CD4-positive, alpha-beta memory T cell (primary cell): ENCODE data around the gene PHLDB1. TPM values are rescaled to one million over a fixed set of nuclear protein-coding genes. Genes with fewer than 3 reads are reported as not detected.
"Not testable (repeated sequence)": the region's sequence is repeated elsewhere in the genome, so short reads cannot be mapped to it uniquely, and the experiment has no call there.

Experiments used
- CTCF ChIA-PET: fragments of 350-600 bp; sonication (Branson Sonifier 250); formaldehyde crosslinking; loops from one replicate; lab custom pipeline; 2021; ENCODE audit warnings: inconsistent platforms; ENCODE audit not compliant: partially characterized antibody; lab: Charles Lee
- POLR2A ChIA-PET: fragments of 350-600 bp; sonication (Branson Sonifier 250); formaldehyde crosslinking; loops from one replicate; lab custom pipeline; 2021; ENCODE audit not compliant: partially characterized antibody; lab: Charles Lee
- DNase-seq, 5 donors: peaks; one replicate each; pipeline versions ENCODE4 v3.0.0 to v3.0.0-alpha.2; 2020 to 2022; ENCODE audit warnings: mixed read lengths in 1 of 5
- H3K27ac ChIP-seq: one replicate; pipeline ENCODE4 v1.7.0; 2013; ENCODE audit warnings: low read depth, low read length
- H3K27me3 ChIP-seq: 2 replicates; pipeline ENCODE4 v1.7.0; 2013; ENCODE audit warnings: mild to moderate bottlenecking, low read length, moderate library complexity; ENCODE audit not compliant: insufficient read depth
- H3K36me3 ChIP-seq: 2 replicates; pipeline ENCODE4 v1.7.0; 2013; ENCODE audit warnings: mild to moderate bottlenecking, low read length, moderate library complexity; ENCODE audit not compliant: insufficient read depth
- H3K4me1 ChIP-seq: 2 replicates; pipeline ENCODE4 v1.7.0; 2013; ENCODE audit warnings: mild to moderate bottlenecking, low read length, moderate library complexity; ENCODE audit not compliant: insufficient read depth
- H3K4me3 ChIP-seq, 2 donors: one replicate each; pipeline ENCODE4 v1.7.0; 2013; ENCODE audit warnings: low read length in 2 of 2, mild to moderate bottlenecking in 1 of 2
- H3K9me3 ChIP-seq, 2 donors: one replicate each; pipeline ENCODE4 v1.7.0; 2013; ENCODE audit warnings: low read length in 2 of 2, control low read depth in 1 of 2; ENCODE audit not compliant: control insufficient read depth in 1 of 2
- H3K27ac Mint-ChIP-seq, 7 donors: one replicate each; pipeline ENCODE4 v1.8.0; 2020 to 2021; ENCODE audit warnings: mixed read lengths in 7 of 7, mild to moderate bottlenecking in 6 of 7, inconsistent platforms in 3 of 7, moderate library complexity in 3 of 7
- H3K27me3 Mint-ChIP-seq, 2 donors: one replicate each; pipeline ENCODE4 v1.8.0; 2020 to 2021; ENCODE audit warnings: mixed read lengths in 2 of 2
- H3K36me3 Mint-ChIP-seq, 2 donors: one replicate each; pipeline ENCODE4 v1.8.0; 2020 to 2021; ENCODE audit warnings: mixed read lengths in 2 of 2, inconsistent platforms in 1 of 2, mild to moderate bottlenecking in 1 of 2
- H3K4me1 Mint-ChIP-seq, 4 donors: one replicate each; pipeline ENCODE4 v1.8.0; 2020 to 2021; ENCODE audit warnings: mixed read lengths in 4 of 4, mild to moderate bottlenecking in 1 of 4
- H3K4me3 Mint-ChIP-seq, 8 donors: one replicate each; pipeline ENCODE4 v1.8.0; 2020 to 2021; ENCODE audit warnings: mixed read lengths in 8 of 8, mild to moderate bottlenecking in 7 of 8, moderate library complexity in 6 of 8, inconsistent platforms in 3 of 8
- H3K9me3 Mint-ChIP-seq, 8 donors: one replicate each; pipeline ENCODE4 v1.8.0; 2020 to 2021; ENCODE audit warnings: mixed read lengths in 8 of 8, mild to moderate bottlenecking in 5 of 8, inconsistent platforms in 3 of 8, moderate library complexity in 1 of 8
- intact Hi-C: fragments of 100-400 bp; cut with micrococcal nuclease; formaldehyde crosslinking; loops from one replicate; pipeline ENCODE4 v1.15.1; 2023
- polyA plus RNA-seq, 2 donors: library from polyadenylated mRNA; unstranded; fragments of 300-500 nt; fragmentation: Illumina TruSeq; gene quantifications; one replicate each; pipeline ENCODE4 v1.2.3, GENCODE V29; 2021
- total RNA-seq, 2 experiments: library from RNA; stranded (reverse); gene quantifications; one replicate each; pipeline ENCODE4 v1.2.3, GENCODE V29; 2021

The PHLDB1 gene
- total and polyA plus RNA-seq, 4 experiments from 2014 or later, result 0.34 to 3.9 (median 2.1) TPM

- Histone ChIP-seq H3K4me1 (peaks cover 24% of the 10 kb centered on the region), H3K27ac (peak overlapping the region; percentile 67), H3K9me3 (no peaks in the 10 kb centered on the region), H3K36me3 (no peaks in the 10 kb centered on the region), H3K4me3 (peak overlapping the region; percentile 29 to 54), H3K27me3 (no peaks in the 10 kb centered on the region)
- ChIA-PET CTCF (interaction anchor here (0.7 to 10.7 kb wide), 13 partner anchors 9 to 1379 kb away, joined by 3 to 106 read pairs (median 4); partner anchors contain the start of gene UPK2), POLR2A (interaction anchor here (0.7 to 3.9 kb wide), 6 partner anchors 14 to 248 kb away, joined by 3 to 13 read pairs (median 4); partner anchors contain the start of genes DDX6 and KMT2A)
- H3K27ac Mint-ChIP-seq, result peak overlapping the region; percentile 81 to 99 (median 93)
- H3K4me1 Mint-ChIP-seq, result peaks cover 15 to 36% (median 21%) of the 10 kb centered on the region in 4 donors
- peaks cover 2 to 4% of the 10 kb centered on the region in 2 donors for H3K27me3 Mint-ChIP-seq
- intact Hi-C loops, result loop anchor here (2.0 kb wide), 1 partner anchor 37 kb away; the partner anchor contains the start of gene ARCN1
- H3K9me3 Mint-ChIP-seq, result peaks cover 0 to 1% (median 0%) of the 10 kb centered on the region in 8 donors
- peak overlapping the region; percentile 75 to 95 (median 86) for H3K4me3 Mint-ChIP-seq
- H3K36me3 Mint-ChIP-seq, result no peaks in the 10 kb centered on the region
- DNase-seq, result peak; percentile 22 to 50 (median 29)
These were observed 2.2 kb downstream of the PHLDB1 start for GRCh38 chr11:118609380-118610224.

- Histone ChIP-seq H3K36me3 (no peaks in the 10 kb centered on the region), H3K9me3 (no peaks in the 10 kb centered on the region), H3K4me1 (peaks cover 24% of the 10 kb centered on the region), H3K4me3 (peak overlapping the region; percentile 29 to 54), H3K27ac (peak overlapping the region; percentile 67), H3K27me3 (no peaks in the 10 kb centered on the region)
- CTCF ChIA-PET, result interaction anchor here (1.3 to 10.7 kb wide), 4 partner anchors 10 to 466 kb away, joined by 4 to 106 read pairs (median 10); no protein-coding TSS in a partner anchor
- intact Hi-C loops, result no loop called here
- Mint-ChIP-seq H3K9me3 (peaks cover 0 to 1% (median 0%) of the 10 kb centered on the region in 8 donors), H3K4me1 (peaks cover 15 to 36% (median 21%) of the 10 kb centered on the region in 4 donors), H3K36me3 (no peaks in the 10 kb centered on the region), H3K4me3 (peak overlapping the region; percentile 75 to 90 (median 82)), H3K27me3 (peaks cover 2 to 4% of the 10 kb centered on the region in 2 donors), H3K27ac (peak overlapping the region; percentile 53 to 92 (median 79))
- peak in 1 of 5 donors; percentile 18 for DNase-seq
- POLR2A ChIA-PET, result interaction anchor here (0.7 to 3.9 kb wide), 3 partner anchors 15 to 248 kb away, joined by 3 to 13 read pairs (median 3); partner anchors contain the start of gene DDX6
These were observed 2.9 kb downstream of the PHLDB1 start for GRCh38 chr11:118610225-118610772.

- Mint-ChIP-seq H3K27ac (peak overlapping the region in 5 of 7 donors; percentile 45 to 94 (median 74)), H3K36me3 (no peaks in the 10 kb centered on the region), H3K9me3 (peaks cover 0 to 1% (median 0%) of the 10 kb centered on the region in 8 donors), H3K27me3 (peaks cover 4% of the 10 kb centered on the region in 2 donors), H3K4me1 (peaks cover 15 to 36% (median 21%) of the 10 kb centered on the region in 4 donors), H3K4me3 (peak overlapping the region; percentile 65 to 86 (median 78))
- no peaks in the 10 kb centered on the region for H3K27me3 ChIP-seq
- POLR2A ChIA-PET, result interaction anchor here (0.7 to 3.9 kb wide), 4 partner anchors 15 to 249 kb away, joined by 3 to 13 read pairs (median 3); partner anchors contain the start of gene DDX6
- CTCF ChIA-PET, result interaction anchor here (1.1 to 10.7 kb wide), 6 partner anchors 11 to 468 kb away, joined by 3 to 106 read pairs (median 5); no protein-coding TSS in a partner anchor
- intact Hi-C loops, result loop anchor here (1.0 kb wide), 2 partner anchors 16 to 466 kb away; no protein-coding TSS in a partner anchor
- peak overlapping the region; percentile 67 for H3K27ac ChIP-seq
- peaks cover 24% of the 10 kb centered on the region for H3K4me1 ChIP-seq
- peak overlapping the region; percentile 29 to 54 for H3K4me3 ChIP-seq
- no peaks in the 10 kb centered on the region for H3K36me3 ChIP-seq
- DNase-seq, result peak; percentile 79 to 87 (median 83)
- no peaks in the 10 kb centered on the region for H3K9me3 ChIP-seq
These were observed 3.5 kb downstream of the PHLDB1 start for GRCh38 chr11:118610773-118611432.

GRCh38 chr11:118611433-118611795 lies 4.0 kb downstream of the PHLDB1 start:
- peak overlapping the region in 5 of 7 donors; percentile 45 to 94 (median 74) for H3K27ac Mint-ChIP-seq
- intact Hi-C loops, result loop anchor here (1.0 kb wide), 2 partner anchors 16 to 466 kb away; no protein-coding TSS in a partner anchor
- H3K36me3 Mint-ChIP-seq, H3K27me3 Mint-ChIP-seq, DNase-seq, H3K9me3 ChIP-seq, H3K27me3 ChIP-seq, H3K27ac ChIP-seq, H3K4me3 ChIP-seq, H3K36me3 ChIP-seq, H3K9me3 Mint-ChIP-seq: not testable (repeated sequence)
- CTCF ChIA-PET, result interaction anchor here (0.8 to 10.7 kb wide), 10 partner anchors 11 to 469 kb away, joined by 3 to 106 read pairs (median 4); no protein-coding TSS in a partner anchor
- POLR2A ChIA-PET, result interaction anchor here (0.9 to 3.9 kb wide), 2 partner anchors 16 to 86 kb away, joined by 3 to 13 read pairs; no protein-coding TSS in a partner anchor
- peaks cover 24% of the 10 kb centered on the region for H3K4me1 ChIP-seq
- peak overlapping the region; percentile 65 to 86 (median 78) for H3K4me3 Mint-ChIP-seq
- H3K4me1 Mint-ChIP-seq, result peaks cover 15 to 32% (median 21%) of the 10 kb centered on the region in 4 donors

GRCh38 chr11:118612378-118612777 lies 5.0 kb downstream of the PHLDB1 start:
- peaks cover 0 to 1% (median 0%) of the 10 kb centered on the region in 8 donors for H3K9me3 Mint-ChIP-seq
- Histone ChIP-seq H3K36me3 (no peaks in the 10 kb centered on the region), H3K4me1 (peaks cover 24% of the 10 kb centered on the region), H3K27ac (no peak overlapping the region), H3K27me3 (no peaks in the 10 kb centered on the region), H3K4me3 (no peak overlapping the region), H3K9me3 (no peaks in the 10 kb centered on the region)
- CTCF ChIA-PET, result interaction anchor here (0.6 to 10.7 kb wide), 12 partner anchors 12 to 469 kb away, joined by 3 to 106 read pairs (median 3); no protein-coding TSS in a partner anchor
- POLR2A ChIA-PET, result interaction anchor here (1.2 to 3.9 kb wide), 2 partner anchors 10 to 17 kb away, joined by 3 to 13 read pairs; no protein-coding TSS in a partner anchor
- peaks cover 13 to 25% (median 20%) of the 10 kb centered on the region in 4 donors for H3K4me1 Mint-ChIP-seq
- no peak overlapping the region for H3K27ac Mint-ChIP-seq
- peaks cover 4% of the 10 kb centered on the region in 2 donors for H3K27me3 Mint-ChIP-seq
- DNase-seq, result no peak
- intact Hi-C loops, result no loop called here
- H3K36me3 Mint-ChIP-seq, result peaks cover 0 to 3% of the 10 kb centered on the region in 2 donors
- H3K4me3 Mint-ChIP-seq, result peak overlapping the region in 1 of 8 donors; percentile 35

GRCh38 chr11:118614511-118614910 lies 7.1 kb downstream of the PHLDB1 start:
- Mint-ChIP-seq H3K27ac (no peak overlapping the region), H3K4me1 (peaks cover 4 to 13% (median 9%) of the 10 kb centered on the region in 4 donors), H3K4me3 (no peak overlapping the region), H3K27me3 (peaks cover 4% of the 10 kb centered on the region in 2 donors), H3K9me3 (no peaks in the 10 kb centered on the region), H3K36me3 (peaks cover 0 to 3% of the 10 kb centered on the region in 2 donors)
- no peaks in the 10 kb centered on the region for H3K27me3 ChIP-seq
- DNase-seq, result no peak
- POLR2A ChIA-PET, result no interaction called here
- no peaks in the 10 kb centered on the region for H3K9me3 ChIP-seq
- H3K4me1 ChIP-seq, result peaks cover 15% of the 10 kb centered on the region
- H3K4me3 ChIP-seq, result no peak overlapping the region
- CTCF ChIA-PET, result interaction anchor here (1.1 to 1.2 kb wide), 2 partner anchors 10 to 45 kb away, joined by 3 read pairs; no protein-coding TSS in a partner anchor
- no peak overlapping the region for H3K27ac ChIP-seq
- H3K36me3 ChIP-seq, result no peaks in the 10 kb centered on the region
- intact Hi-C loops, result no loop called here
